Dedifferentiated amniotic fluid mesenchymal stem cell (primary cell): ENCODE measurements around the gene TMEM98.
"Not testable (repeated sequence)": the region's sequence is repeated elsewhere in the genome, so short reads cannot be mapped to it uniquely, and the experiment has no call there.

Source experiments
- DNase-seq: peaks from one replicate; pipeline ENCODE4 v3.0.0-alpha.2; 2016; ENCODE audit errors: extremely low spot score

TMEM98 gene

GRCh38 chr17:32981611-32982010 lies 53.7 kb downstream of the TMEM98 start:
- DNase-seq, result not testable (repeated sequence)

GRCh38 chr17:32985050-32985756 lies 57.2 kb downstream of the TMEM98 start:
- no peak for DNase-seq

- not testable (repeated sequence) for DNase-seq
Measured at GRCh38 chr17:32987453-32987805, 59.5 kb downstream of the TMEM98 start.

DNA sequence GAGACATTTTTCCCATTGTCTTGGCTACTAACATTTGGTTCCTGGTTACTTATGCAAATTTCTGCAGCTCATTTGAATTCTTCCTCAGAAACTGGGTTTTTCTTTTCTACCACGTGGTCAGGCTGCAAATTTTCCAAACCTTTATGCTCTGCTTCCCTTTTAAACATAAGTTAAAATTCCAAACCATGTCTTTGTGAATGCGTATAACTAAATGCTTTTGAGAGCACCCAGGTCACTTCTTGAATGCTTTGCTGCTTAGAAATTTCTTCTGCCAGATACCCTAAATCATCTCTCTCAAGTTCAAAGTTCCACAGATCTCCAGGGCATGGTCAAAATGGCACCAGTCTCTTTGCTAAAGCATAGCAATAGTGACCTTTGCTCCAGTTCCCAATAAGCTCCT lies 59.9 kb downstream of the TMEM98 start:
- not testable (repeated sequence) for DNase-seq

DNA sequence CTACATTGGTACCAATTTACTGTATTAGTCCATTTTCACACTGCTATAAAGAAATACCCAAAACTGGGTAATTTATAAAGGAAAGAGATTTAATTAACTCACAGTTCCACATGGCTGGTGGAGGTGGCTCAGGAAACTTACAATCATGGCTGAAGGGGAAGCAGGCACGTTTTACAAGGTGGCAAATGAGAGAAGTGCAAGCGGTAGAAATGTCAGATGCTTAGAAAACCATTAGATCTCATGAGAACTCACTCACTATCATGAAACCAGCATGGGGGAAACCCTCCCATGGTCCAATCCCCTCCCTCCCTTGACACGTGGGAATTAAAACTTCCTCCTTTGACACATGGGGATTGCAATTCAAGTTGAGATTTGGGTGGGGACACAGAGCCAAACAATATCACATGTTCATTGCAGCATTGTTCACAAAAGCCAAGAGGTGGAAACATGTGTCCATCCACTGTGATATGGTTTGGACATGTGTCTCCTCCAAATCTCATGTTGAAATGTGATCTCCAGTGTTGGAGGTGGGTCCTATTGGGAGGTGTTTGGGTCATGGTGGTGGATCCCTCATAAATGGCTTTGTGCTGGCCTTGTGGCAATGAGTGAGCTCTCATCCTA lies 60.6 kb downstream of the TMEM98 start:
- DNase-seq, result no peak

DNA sequence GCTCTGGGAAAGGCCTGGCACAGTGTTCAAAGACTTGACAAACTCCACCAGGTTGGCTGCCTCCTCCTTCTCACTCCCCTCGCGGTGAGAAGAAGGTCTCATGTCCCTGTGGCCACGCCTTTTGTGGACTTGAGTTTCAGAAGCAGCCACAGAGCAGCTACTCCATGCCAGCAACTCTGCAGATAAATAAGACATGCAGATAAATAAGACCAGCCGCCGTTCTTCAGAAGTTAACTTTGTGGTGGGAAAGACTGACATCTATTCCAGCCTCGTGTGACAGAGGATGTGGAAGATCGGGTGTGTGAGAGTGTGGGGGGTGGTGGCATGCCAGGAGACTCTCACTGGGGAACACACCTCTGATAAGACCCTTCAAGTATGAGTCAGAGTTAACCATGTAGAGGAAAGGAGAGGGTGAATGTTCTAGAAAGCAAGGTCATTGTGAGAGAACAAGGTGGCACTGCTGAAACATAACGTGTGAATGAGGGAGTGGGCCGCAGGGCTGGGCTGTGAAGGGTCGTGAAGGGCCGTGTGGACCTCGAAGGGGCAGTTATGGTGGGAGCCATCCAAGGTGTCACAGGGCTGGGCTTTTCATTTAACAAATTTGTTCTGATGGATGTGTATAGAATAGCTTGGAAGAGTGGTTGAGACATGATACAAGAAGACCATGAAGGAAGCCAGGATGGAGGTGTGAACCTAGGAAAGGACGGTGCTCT lies 64.5 kb downstream of the TMEM98 start:
- DNase-seq, result no peak

GRCh38 chr17:32993977-32994376 lies 66.0 kb downstream of the TMEM98 start:
- no peak for DNase-seq
